Heart right ventricle (tissue), 16 donors: ENCODE results near the gene TRMT2B. TPM values are rescaled to one million over a fixed set of nuclear protein-coding genes. Genes with fewer than 3 reads are reported as not detected.

Source experiments
- ATAC-seq, 8 donors: fragments of 200-7000 bp; cut with Tn5 transposase; one replicate each; pipeline ENCODE4 v1.9.1; 2020; ENCODE audit warnings: mild to moderate bottlenecking in 8 of 8, moderate library complexity in 8 of 8, moderate number of reproducible peaks in 1 of 8
- DNase-seq, 2 donors: peaks; one replicate each; pipeline ENCODE4 v3.0.0-alpha.2; 2020
- H3K27ac ChIP-seq, 10 donors: fragments of 200-600 bp; sonication (generic) in 2 of 10; one replicate each; pipeline versions ENCODE4 v1.5.0 to v1.8.0; 2020 to 2022; ENCODE audit warnings: mild to moderate bottlenecking in 3 of 10
- H3K27me3 ChIP-seq, 7 donors: fragments of 200-600 bp; one replicate each; pipeline ENCODE4 v1.8.0; 2021 to 2022; ENCODE audit warnings: mild to moderate bottlenecking in 2 of 7
- H3K36me3 ChIP-seq, 9 donors: fragments of 200-600 bp; sonication (generic) in 1 of 9; one replicate each; pipeline versions ENCODE4 v1.5.0 to v1.8.0; 2020 to 2022; ENCODE audit warnings: mild to moderate bottlenecking in 2 of 9
- H3K4me1 ChIP-seq, 9 donors: fragments of 200-600 bp; sonication (generic) in 1 of 9; one replicate each; pipeline versions ENCODE4 v1.5.0 to v1.8.0; 2020 to 2022; ENCODE audit warnings: mild to moderate bottlenecking in 4 of 9
- H3K4me3 ChIP-seq, 10 donors: fragments of 200-600 bp; sonication (generic) in 2 of 10; one replicate each; pipeline versions ENCODE4 v1.5.0 to v1.8.0; 2020 to 2022; ENCODE audit warnings: mild to moderate bottlenecking in 7 of 10, moderate library complexity in 2 of 10
- H3K9me3 ChIP-seq, 11 donors: fragments of 200-600 bp in 10 of 11; sonication (generic) in 2 of 11; one replicate each; pipeline versions ENCODE4 v1.5.0 to v1.8.0; 2013 to 2022; ENCODE audit warnings: mild to moderate bottlenecking in 2 of 11, control low read depth in 1 of 11, moderate library complexity in 1 of 11
- WGBS, 2 donors: extraction: QIAGEN DNeasy Blood & Tissue Kit; methylation state at CpG; one replicate each; pipeline ENCODE4 v1.1.7; 2013; ENCODE audit warnings: inconsistent platforms in 1 of 2; 5-methylcytosine and 5-hydroxymethylcytosine counted together
- intact Hi-C, 10 donors: fragments of 100-400 bp; cut with DNase I; formaldehyde crosslinking; loops; one replicate each; pipeline versions ENCODE4 v1.11.1 to v1.14.2; 2022
- polyA plus RNA-seq, 2 donors: library from polyadenylated mRNA; stranded (reverse); fragments of 200-250 nt; gene quantifications; one replicate each; pipeline ENCODE4 v1.2.3, GENCODE V29; 2013
- total RNA-seq, 10 donors: library from RNA; stranded (reverse); fragmentation: NEBNext Ultra II Directional in 3 of 10; extraction: Animal tissue kit (Norgen Biotek cat#: 25700) in 3 of 10; gene quantifications; one replicate each; pipeline versions ENCODE4 v1.2.1 to v1.2.4, GENCODE V29; 2021 to 2023
- TF ChIP-seq, protein P1 (sequence below), 9 donors: fragments of 200-600 bp; sonication (generic) in 2 of 9; IDR thresholded peaks; one replicate each; pipeline versions ENCODE4 v1.5.0 to v1.8.0; 2021 to 2022; ENCODE audit warnings: antibody characterized with exemption in 9 of 9, mild to moderate bottlenecking in 5 of 9, moderate library complexity in 1 of 9
- donor health status: Arrhythmogenic right ventricular cardiomyopathy.
- donor health status: ischemic (EF 13 %, LVEDD 7.1; RV severe dilation, severe dysfunction).
- donor health status: healthy with polysubstance abuse.
- donor health status: DM: no; HTN: yes; CAD: no.
- donor health status: DM: no; HTN: no; CAD: no.
- donor health status: ischemic (EF 25% LVEDD 6.9; RV normal size, moderate dysfunction).
- donor health status: ischemic (EF 25% LVEDD 5.7; RV mildly dilated, moderate dysfunction).
- donor health status: healthy.
- donor health status: DM: yes; HTN: yes; CAD: no.
- donor health status: Ischemic cardiomyopathy.
- donor health status: ischemic (EF 35%, LVEDD 5.7; RV mildly dilated, moderate dysfunction).
- donor health status: nonischemic (EF 11% LVEDD 7.7; RV severe dilation, severe dysfunction).
- donor health status: DM: yes; HTN: yes; CAD: no.
- donor health status: PGD.
- donor health status: ischemic (EF 29% LVEDD 5.4; RV normal size, mild dysfunction).
- donor health status: nonischemic (EF 23%, LVEDD 6.1; RV moderate dilation, normal function).

The TRMT2B gene
- total and polyA plus RNA-seq, 12 donors = 8.2 to 21.2 (median 15.4) TPM

DNA sequence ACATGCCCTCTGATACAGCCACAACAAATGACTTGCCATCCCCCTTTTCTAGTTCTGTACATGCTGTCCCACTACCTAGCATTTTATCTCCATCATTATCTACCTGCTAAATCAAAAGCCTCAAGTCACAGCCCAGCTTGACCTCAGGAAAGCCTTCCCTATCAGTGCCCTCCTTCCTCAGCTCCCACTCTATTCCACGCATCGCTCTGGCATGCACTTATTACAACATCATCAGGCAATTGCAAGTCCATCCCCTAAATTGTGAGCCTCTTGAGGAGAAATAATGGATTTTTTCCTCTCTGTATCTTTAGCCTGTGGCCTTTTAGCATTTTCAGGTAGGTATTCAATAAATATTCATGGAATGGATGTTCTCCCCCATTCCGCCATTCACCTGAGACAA lies 76.7 kb downstream of the TRMT2B start:
- H3K9me3 ChIP-seq = peaks cover 0 to 5% (median 0%) of the 10 kb centered on the region in 11 donors
- no peaks in the 10 kb centered on the region for H3K4me1 ChIP-seq
- no peak for ATAC-seq
- DNase-seq = no peak
- H3K27ac ChIP-seq = no peak overlapping the region
- intact Hi-C loops = no loop called here
- no peaks in the 10 kb centered on the region for H3K27me3 ChIP-seq
- WGBS, 2 donors = 97 to 98% methylated on average over 3 of the region's 3 CpGs
- TF ChIP-seq, protein P1, sequence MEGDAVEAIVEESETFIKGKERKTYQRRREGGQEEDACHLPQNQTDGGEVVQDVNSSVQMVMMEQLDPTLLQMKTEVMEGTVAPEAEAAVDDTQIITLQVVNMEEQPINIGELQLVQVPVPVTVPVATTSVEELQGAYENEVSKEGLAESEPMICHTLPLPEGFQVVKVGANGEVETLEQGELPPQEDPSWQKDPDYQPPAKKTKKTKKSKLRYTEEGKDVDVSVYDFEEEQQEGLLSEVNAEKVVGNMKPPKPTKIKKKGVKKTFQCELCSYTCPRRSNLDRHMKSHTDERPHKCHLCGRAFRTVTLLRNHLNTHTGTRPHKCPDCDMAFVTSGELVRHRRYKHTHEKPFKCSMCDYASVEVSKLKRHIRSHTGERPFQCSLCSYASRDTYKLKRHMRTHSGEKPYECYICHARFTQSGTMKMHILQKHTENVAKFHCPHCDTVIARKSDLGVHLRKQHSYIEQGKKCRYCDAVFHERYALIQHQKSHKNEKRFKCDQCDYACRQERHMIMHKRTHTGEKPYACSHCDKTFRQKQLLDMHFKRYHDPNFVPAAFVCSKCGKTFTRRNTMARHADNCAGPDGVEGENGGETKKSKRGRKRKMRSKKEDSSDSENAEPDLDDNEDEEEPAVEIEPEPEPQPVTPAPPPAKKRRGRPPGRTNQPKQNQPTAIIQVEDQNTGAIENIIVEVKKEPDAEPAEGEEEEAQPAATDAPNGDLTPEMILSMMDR (IDR thresholded peaks at IDR 0.05) = no peak
- no peaks in the 10 kb centered on the region for H3K36me3 ChIP-seq
- H3K4me3 ChIP-seq = no peak overlapping the region

DNA sequence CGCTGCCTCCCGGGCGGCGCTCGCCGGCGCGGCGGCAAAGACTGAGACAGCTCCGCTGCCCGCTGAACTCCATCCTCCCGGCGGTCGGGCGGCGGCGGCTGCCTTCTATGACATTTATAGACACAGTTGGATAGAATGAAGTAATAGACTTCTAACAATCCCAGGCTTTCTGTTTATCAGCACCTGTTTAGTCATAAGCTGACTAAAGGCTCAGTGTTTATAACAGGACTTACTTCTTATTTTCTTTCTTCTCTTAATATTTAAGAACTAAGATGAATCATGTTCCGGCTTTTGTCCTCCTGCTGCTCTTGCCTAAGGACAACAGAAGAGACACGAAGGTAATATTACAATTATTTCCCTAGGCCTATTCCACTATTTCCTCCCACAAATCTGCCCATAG lies 78.5 kb downstream of the TRMT2B start:
- Histone ChIP-seq H3K4me3 (no peak overlapping the region), H3K36me3 (no peaks in the 10 kb centered on the region), H3K4me1 (no peaks in the 10 kb centered on the region), H3K27me3 (no peaks in the 10 kb centered on the region), H3K9me3 (peaks cover 0 to 5% (median 0%) of the 10 kb centered on the region in 11 donors), H3K27ac (no peak overlapping the region)
- TF ChIP-seq, protein P1 (IDR thresholded peaks at IDR 0.05) = no peak
- no peak for DNase-seq
- intact Hi-C loops = no loop called here
- WGBS, 2 donors = 98% methylated on average over 9 to 10 of the region's 19 CpGs
- no peak for ATAC-seq

DNA sequence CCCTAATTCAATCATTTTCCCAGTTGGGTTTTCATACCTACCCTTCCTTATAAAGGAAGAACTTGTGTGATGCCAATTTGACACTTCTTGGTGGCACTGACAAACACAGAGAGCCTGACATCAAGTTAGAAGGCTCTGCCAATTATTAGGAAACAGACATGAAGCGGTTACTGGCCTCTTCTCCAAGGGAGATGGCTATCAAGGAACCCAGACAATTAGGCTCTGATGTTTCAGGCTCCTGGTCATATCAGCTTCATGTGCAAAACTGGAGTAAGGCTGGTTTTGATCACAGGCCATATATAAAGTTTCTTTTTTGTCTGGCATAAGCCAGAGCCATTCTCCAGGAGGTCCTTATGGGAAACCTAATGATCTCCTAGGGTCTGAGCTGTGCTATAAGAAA lies 82.0 kb downstream of the TRMT2B start:
- H3K27me3 ChIP-seq = no peaks in the 10 kb centered on the region
- DNase-seq (no peak), ATAC-seq (no peak)
- H3K4me1 ChIP-seq = no peaks in the 10 kb centered on the region
- peaks cover 0 to 5% (median 0%) of the 10 kb centered on the region in 11 donors for H3K9me3 ChIP-seq
- WGBS, 2 donors = 81 to 88% methylated on average over 1 of the region's 1 CpG
- TF ChIP-seq, protein P1 (IDR thresholded peaks at IDR 0.05) = no peak
- H3K4me3 ChIP-seq = no peak overlapping the region
- H3K36me3 ChIP-seq = no peaks in the 10 kb centered on the region
- intact Hi-C loops = no loop called here
- no peak overlapping the region for H3K27ac ChIP-seq

DNA sequence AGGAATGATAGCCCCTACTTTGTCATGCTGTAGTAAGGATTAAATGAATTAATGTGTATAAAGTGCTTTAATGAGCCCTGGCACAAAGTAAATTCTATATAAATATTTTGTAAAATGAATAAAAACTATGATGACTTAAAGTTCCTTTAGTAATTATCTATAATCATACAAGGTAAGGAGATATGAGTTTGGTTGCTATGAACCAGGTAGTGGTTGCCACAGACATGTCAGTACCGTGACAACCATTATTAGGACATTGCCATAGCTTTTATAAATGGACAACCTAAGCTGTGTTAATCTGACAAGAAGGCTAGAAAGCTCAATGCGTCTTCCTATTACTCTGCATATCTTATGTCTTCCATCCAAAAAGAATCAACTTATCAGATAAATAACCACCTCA lies 82.5 kb downstream of the TRMT2B start, which contains the start of gene ARL13A:
ARL13A (plus strand) TSS at position 301 of the 400 bp plus-strand sequence. CDS start 3,982 bp downstream, outside the sequence.
- intact Hi-C loops = no loop called here
- DNase-seq (no peak), ATAC-seq (no peak)
- H3K4me3 ChIP-seq = no peak within 1 kb of the TSS
- H3K27me3 ChIP-seq = no peaks in the 10 kb centered on the region
- 94% methylated on average over 2 of the region's 2 CpGs for WGBS, 2 donors
- H3K27ac ChIP-seq = no peak within 1 kb of the TSS
- no peaks in the 10 kb centered on the region for H3K4me1 ChIP-seq
- H3K9me3 ChIP-seq = peaks cover 0 to 5% (median 0%) of the 10 kb centered on the region in 11 donors
- TF ChIP-seq, protein P1 (IDR thresholded peaks at IDR 0.05) = no peak
- H3K36me3 ChIP-seq = no peaks in the 10 kb centered on the region
